ENCODE measurements around the gene VSIG10. TPM values are rescaled to one million over a fixed set of nuclear protein-coding genes. Genes with fewer than 3 reads are reported as not detected.
"Not testable (repeated sequence)": the region's sequence is repeated elsewhere in the genome, so short reads cannot be mapped to it uniquely, and the experiment has no call there.

VSIG10 gene
- total RNA-seq, 1 donor: 26.1 TPM

GRCh38 chr12:118119449-118119879 lies 15.7 kb upstream of the VSIG10 start:
- DNase-seq (ENCODE audit: low read depth in 2 of 3, low spot score in 2 of 3): no peak

- no peak for DNase-seq (ENCODE audit: low read depth in 2 of 3, low spot score in 2 of 3)
Observed at GRCh38 chr12:118109088-118109487, 5.3 kb upstream of the VSIG10 start.

- DNase-seq (ENCODE audit: low read depth in 2 of 3, low spot score in 2 of 3): no peak
Observed at GRCh38 chr12:118107694-118108093, 3.9 kb upstream of the VSIG10 start.

- DNase-seq (ENCODE audit: low read depth in 2 of 3, low spot score in 2 of 3): no peak
Observed at GRCh38 chr12:118107011-118107410, 3.2 kb upstream of the VSIG10 start.

GRCh38 chr12:118103201-118103600 lies 610 bp downstream of the VSIG10 start:
- peak in 1 of 3 donors; percentile 16 for DNase-seq (ENCODE audit: low read depth in 2 of 3, low spot score in 2 of 3)

- DNase-seq (ENCODE audit: low read depth in 2 of 3, low spot score in 2 of 3): no peak
Observed at GRCh38 chr12:118102609-118103008, 1.2 kb downstream of the VSIG10 start.

- no peak for DNase-seq (ENCODE audit: low read depth in 2 of 3, low spot score in 2 of 3)
Observed at GRCh38 chr12:118102070-118102469, 1.7 kb downstream of the VSIG10 start.

GRCh38 chr12:118101051-118101450 lies 2.8 kb downstream of the VSIG10 start:
- no peak for DNase-seq (ENCODE audit: low read depth in 2 of 3, low spot score in 2 of 3)

- no peak for DNase-seq (ENCODE audit: low read depth in 2 of 3, low spot score in 2 of 3)
Observed at GRCh38 chr12:118098911-118099671, 4.7 kb downstream of the VSIG10 start.

GRCh38 chr12:118098401-118098800 lies 5.4 kb downstream of the VSIG10 start:
- DNase-seq (ENCODE audit: low read depth in 2 of 3, low spot score in 2 of 3): no peak

- DNase-seq (ENCODE audit: low read depth in 2 of 3, low spot score in 2 of 3): no peak
Observed at GRCh38 chr12:118094039-118094438, 9.8 kb downstream of the VSIG10 start.

- DNase-seq (ENCODE audit: low read depth in 2 of 3, low spot score in 2 of 3): no peak
Observed at GRCh38 chr12:118089782-118090181, 14.0 kb downstream of the VSIG10 start.

- no peak for DNase-seq (ENCODE audit: low read depth in 2 of 3, low spot score in 2 of 3)
Observed at GRCh38 chr12:118082161-118082560, 21.6 kb downstream of the VSIG10 start.

- not testable (repeated sequence) for DNase-seq (ENCODE audit: low read depth in 2 of 3, low spot score in 2 of 3)
Observed at GRCh38 chr12:118081521-118081920, 22.3 kb downstream of the VSIG10 start.

- DNase-seq (ENCODE audit: low read depth in 2 of 3, low spot score in 2 of 3): no peak
Observed at GRCh38 chr12:118073768-118074167, 30.0 kb downstream of the VSIG10 start.

GRCh38 chr12:118070650-118071049 lies 33.2 kb downstream of the VSIG10 start:
- no peak for DNase-seq (ENCODE audit: low read depth in 2 of 3, low spot score in 2 of 3)

- no peak for DNase-seq (ENCODE audit: low read depth in 2 of 3, low spot score in 2 of 3)
Observed at GRCh38 chr12:118068445-118068844, 35.4 kb downstream of the VSIG10 start.

GRCh38 chr12:118065380-118065779 lies 38.4 kb downstream of the VSIG10 start:
- peak in 1 of 3 donors; percentile 28 for DNase-seq (ENCODE audit: low read depth in 2 of 3, low spot score in 2 of 3)

- peak in 2 of 3 donors; percentile 33 to 60 for DNase-seq (ENCODE audit: low read depth in 2 of 3, low spot score in 2 of 3)
Observed at GRCh38 chr12:118064608-118065007, 39.2 kb downstream of the VSIG10 start.

GRCh38 chr12:118063576-118064391 lies 40.0 kb downstream of the VSIG10 start:
- DNase-seq (ENCODE audit: low read depth in 2 of 3, low spot score in 2 of 3): no peak

GRCh38 chr12:118061873-118062843 lies 41.7 kb downstream of the VSIG10 start:
- DNase-seq (ENCODE audit: low read depth in 2 of 3, low spot score in 2 of 3): peak in 2 of 3 donors; percentile 8 to 14

All from hematopoietic multipotent progenitor cell (in vitro differentiated cells).